NK-92 (cell line): ENCODE measurements around the gene BSPRY.
"Not testable (repeated sequence)": the region's sequence is repeated elsewhere in the genome, so short reads cannot be mapped to it uniquely, and the experiment has no call there.

Source experiments
- DNase-seq: peaks from one replicate; lab custom pipeline; 2025; ENCODE audit not compliant: unreplicated experiment; lab: John Stamatoyannopoulos, UW

Gene BSPRY

DNA sequence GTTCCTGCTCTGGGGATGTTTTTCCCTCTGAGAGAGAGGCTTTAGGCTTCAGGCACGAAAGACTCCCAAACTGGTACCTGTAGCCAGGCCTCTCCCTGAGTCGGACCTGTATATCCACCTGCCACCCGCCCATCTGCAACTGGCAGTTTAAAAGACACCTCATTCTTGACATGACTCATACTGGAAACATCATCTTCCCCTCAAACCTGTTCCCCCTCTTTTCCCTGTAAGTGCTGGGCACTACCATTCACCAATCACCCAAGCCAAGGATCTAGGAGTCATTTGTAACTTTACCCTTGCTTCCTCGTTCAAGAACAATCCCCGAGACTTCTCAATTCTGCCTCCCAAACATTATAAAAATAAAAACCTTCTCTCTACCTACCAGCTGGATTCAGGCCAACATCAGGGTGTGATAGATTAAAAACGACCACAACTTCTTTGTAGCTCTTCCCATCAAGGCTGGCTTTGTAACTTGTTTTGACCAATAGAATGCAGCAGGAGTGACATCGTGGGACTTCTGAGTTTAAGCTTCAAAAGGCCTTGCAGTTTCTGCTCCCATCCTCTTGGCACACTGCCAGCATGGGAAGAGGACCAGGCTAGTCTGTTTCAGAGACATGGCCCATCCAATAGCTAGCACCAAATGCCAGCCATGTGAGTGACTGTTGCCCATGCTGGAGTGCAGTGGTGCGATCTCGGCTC lies 7.5 kb upstream of the BSPRY start:
- DNase-seq, result no peak

DNA sequence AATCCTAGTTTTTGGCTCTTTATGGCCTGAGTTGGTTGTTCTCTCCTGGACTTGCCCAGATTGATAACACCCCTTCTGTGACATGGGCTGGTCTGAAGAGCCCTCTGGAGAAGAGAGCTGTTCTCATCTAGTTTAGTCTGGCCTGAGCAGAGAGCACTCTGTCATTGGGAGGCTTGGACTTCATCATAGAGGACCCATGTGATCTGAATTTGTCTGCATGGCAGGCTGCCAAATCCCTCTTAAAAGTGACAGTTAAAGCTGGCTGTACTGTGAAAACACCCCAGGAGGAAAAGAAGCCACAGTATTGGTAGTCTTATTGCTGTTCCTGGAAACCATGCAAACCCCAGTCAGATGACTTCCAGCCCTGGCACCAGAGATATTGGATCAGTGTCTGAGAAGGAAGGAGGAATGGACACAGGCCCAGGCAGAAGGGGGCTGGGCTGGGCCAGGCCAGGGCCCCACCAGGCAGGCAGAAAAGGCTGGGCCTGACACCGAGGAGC lies 5.6 kb upstream of the BSPRY start:
- no peak for DNase-seq

DNA sequence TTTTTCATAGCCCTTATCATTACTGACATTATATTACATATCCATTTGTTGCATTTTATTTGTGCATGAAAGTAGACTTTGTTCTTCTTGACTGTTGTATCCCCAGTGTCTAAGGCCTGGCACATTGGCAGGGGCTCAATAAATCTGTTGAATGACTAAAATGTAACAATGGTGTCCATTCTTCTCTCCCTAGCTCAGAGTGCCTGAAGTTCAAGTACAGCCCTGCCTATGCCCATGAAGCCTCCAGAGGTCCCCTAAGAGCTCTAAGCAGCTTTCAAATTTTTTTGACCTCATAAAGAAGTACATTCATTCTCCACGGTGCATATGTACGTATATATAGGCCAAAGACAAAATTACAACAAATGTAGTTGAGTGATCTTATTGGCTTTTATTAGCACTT lies 4.2 kb upstream of the BSPRY start:
- DNase-seq, result no peak

DNA sequence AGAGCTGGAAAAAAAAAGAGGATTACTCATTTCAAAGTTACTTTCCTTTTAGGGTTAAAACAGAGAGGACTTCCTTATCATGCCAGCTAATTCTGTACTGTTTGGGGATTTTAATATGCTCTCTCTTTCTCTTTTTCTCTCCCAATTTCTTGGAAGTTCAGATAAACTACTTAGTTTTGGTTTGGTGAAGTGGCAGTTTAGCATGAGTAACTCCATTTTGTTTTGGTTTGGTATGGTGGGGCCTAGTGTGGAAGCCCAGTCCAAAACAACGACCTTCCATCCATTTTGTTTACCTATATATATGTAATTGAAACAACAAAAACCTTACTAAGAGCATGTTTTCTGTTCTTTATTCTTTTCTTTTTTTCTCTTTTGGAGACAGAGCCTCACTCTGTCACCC lies 3.7 kb upstream of the BSPRY start:
- DNase-seq, result no peak

DNA sequence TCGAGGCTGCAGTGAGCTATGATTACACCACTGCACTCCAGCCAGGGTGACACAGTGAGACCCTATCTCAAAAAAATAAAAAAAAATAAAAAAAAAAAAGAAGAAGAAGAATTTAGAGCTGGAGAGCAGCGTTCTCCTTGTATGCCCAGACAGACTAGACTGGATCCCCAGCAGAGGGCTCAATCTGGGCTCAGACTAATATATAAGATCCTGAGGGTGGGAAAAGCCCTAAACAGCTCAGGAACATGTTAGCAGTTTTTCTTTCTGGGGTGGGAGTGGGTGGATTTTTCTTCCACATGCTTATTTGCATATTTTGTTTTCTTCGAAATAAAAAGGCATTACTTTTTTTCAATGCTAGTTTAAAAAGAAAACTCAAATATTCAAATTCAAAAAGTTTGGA lies 904 bp upstream of the BSPRY start:
- no peak for DNase-seq

DNA sequence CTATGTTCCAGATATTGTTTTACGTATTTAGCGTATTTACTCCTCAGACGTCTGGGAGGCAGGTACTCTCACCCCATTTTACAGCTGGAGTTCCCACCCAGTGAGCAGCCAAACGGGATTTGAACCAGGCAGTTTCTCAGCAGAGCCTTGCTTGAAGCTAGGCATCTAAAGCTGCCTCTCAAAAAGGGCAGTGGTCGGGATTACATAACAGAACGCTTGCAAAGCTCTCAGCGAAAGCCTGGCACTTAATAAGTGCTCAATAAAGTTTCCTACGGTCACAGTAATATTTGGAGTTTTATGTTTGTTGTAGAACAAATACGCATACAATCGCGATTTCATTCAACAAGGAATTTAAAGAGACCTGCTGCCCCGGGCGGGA lies 286 bp upstream of the BSPRY start:
- DNase-seq, result no peak

DNA sequence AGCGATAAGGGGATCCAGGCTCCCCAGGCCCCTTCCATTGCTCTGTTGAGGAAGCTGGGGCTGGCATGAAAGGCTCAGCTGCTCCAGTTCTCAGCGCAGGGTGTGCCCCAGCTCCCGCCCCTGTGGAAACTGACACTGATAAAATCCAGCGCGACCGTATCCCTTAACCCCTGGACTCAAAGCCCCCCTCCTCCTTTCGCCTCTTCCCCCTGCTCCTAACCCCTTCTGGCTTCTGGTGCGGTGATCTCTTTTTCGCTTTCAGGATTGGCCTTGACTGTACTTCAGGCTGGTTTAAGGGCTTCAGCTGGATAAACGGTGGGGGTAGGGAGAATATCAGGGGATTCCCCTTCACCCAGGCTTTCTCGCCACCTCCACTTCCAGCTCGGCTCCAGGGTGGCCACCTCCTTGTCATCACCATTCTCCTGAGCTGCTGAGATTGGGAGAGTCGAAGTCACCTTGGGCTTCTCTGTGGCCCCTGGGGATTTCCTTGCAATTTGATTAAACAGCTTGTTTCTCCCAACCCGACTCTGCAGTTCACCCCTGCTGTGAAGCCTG lies 843 bp downstream of the BSPRY start:
- no peak for DNase-seq

DNA sequence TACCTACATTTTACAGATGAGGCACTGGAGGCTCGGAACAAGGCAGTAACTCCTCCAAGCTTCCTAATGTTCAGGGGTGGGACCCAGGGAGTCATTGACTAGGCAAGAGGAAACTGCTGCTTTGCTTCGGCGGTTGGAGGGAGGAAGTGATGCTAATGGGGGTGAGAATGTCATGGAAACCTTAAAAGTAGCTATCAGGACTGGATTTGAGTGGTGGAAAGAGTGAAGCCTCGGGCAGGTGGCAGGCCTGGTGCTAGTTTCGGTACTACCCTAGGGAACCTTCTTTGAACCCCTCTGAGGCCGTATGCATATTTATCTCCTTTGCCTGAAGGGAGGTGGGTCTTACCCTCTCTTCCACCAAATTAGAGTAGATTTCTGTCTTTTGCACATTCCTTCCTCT lies 1.6 kb downstream of the BSPRY start:
- no peak for DNase-seq

DNA sequence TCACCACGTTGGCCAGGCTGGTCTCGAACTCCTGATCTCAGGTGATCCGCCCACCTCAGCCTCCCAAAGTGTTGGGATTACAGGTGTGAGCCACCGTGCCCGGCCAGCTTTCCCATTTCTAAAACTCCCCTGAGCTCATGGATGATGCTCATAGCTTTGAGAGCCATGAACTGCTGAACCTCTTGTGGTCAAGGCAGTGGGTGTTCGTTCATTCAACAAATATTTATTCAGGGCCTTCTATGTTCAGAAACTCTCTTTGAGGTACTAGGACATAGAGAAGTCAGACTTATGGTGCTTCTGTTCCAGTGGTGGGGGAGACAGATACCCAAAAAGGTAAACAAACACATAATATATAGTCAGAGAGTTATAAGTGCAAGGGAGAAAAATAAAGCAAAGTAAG lies 2.7 kb downstream of the BSPRY start:
- no peak for DNase-seq

DNA sequence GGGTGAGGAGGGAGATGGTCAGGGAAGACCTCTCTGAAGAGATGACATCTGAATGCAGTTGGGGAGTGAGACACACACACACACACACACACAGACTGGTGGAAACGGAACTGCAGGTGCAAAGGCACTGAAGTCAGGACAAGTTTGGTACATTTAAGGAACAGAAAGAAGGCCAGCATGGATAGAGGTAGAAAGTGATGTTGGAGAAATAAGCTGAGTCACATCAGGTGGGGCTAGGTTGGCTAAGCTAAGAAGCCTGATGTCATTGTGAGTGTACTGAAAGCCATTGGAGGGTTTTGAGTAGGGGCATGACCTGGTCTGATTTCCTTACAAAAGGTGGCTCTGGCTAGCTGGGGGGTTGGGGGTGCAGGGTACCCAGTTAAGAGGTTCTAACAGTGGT lies 3.1 kb downstream of the BSPRY start:
- DNase-seq, result no peak

DNA sequence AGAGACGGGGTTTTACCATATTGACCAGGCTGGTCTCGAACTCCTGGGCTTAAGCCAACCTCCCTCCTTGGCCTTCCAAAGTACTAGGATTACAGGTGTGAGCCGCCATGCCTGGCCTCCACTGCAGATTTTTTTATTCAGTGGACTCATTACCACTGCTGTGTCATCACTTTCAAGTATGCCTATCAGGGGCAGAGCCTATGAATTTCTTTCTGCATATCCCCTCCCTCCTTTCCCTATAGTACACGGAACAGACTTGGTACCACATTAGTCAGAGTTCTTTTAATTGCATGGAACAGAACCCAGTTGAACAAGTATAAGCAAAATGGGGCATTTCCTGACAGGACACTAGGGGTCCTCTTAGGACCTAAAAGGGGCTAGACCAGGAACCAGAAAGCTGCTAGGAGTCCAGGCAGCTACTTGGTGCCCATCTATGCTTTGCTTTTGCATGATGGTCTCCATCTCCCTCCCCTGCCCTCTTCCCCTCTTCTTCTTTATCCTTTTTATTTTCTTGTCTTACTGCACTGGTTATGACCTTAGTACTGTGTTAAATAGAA lies 5.8 kb downstream of the BSPRY start:
- DNase-seq, result no peak

DNA sequence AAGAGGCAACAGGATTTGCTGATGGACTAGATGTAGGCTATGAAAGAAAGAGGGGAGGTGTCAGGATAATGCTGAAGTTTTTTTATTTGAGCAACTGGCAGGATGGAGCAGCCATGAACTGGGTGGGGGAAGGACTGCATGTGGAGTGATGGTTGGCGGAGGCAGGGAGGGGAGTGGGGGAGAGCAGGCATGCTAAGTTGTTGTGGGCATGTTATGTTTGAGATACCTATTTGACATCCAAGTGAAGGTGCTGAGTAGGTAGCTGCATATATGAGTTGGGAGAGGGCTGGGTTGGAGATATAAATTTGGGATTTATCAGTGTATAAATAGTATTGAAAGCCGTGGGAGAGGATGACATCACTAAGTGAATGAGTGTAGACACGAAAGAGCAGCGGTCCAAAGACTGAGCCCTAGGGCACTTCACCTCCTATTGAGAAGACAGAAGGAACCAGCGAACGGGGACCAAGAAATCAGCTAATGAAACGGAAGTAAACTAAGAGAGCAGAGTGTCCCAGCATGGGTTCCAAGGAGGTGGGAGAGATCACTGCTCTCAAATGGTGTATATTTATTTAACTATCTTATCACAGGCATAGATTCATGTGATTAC lies 7.4 kb downstream of the BSPRY start:
- DNase-seq, result no peak

DNA sequence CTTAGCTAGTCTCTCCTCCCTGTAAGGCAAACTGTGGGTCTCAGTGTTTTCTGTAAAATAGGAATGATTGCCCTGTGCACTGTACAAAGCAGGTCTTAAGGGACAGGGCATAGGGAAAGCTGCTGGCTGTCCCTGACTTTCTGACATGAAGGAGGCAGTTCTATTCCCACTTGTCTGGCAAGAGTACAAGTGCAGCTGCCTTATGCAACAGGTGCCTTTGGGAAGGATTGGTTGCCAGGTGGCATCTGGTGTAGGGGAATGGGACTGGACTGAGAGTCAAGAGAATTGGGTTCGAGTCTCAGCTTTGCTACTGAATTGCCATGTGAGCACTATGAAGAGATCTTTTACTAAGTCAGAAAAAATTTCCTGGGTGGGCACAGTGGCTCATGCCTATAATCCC lies 10.0 kb downstream of the BSPRY start:
- DNase-seq, result no peak

DNA sequence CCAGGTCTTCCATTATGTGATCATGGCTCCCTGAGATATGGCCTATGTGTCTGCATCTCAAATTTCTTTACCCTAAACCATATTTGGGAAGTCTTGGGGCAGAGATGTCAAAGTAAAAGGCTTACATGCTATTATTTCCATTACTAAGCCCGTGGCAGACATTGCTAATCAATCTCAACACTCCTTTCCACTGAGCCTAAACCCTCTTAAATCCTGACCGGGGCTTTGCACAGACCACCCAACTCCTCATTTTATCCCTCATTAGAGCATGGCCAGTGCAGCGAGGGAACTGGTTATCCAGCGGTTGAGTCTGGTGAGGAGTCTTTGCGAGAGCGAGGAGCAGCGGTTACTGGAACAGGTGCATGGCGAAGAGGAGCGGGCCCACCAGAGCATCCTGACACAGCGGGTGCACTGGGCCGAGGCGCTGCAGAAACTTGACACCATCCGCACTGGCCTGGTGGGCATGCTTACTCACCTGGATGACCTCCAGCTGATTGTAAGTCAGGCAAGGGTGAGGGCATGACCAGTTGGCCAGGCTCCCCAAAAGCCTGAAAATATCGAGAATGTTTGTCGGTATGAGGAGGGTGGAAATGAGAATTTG lies 11.0 kb downstream of the BSPRY start:
- DNase-seq, result no peak

DNA sequence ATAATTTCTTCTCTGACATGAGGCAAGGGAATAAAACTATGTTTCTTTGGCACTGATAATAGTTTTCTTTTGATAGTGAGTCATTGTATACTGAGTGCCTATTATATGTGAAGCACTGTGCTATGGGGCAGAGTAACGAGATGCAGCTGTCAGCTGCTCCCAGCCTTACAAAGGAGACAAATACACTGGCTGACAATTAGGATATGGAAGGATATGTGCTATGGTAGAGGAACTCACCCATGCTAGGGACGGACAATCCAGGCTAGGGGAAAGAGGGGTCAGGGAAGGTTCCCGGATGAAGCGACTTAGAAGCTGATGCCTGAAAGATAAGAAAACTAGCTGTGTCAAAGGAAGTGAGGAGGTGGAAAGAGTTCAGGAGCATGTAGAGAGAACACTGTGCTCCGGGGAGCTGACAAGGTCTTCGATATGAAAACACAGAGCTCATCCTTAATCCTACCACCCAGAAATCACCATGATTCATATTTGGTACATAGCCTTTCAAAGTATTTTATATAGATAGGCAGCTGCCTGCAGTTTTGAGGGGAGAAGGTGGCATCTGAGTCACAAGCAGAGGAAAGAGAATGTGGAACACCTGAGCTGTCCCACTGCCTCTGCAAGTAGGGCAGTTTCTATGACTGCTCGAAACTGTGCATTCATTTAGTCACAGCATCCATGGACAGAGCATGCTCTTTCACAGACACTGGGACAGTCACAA lies 12.1 kb downstream of the BSPRY start:
- DNase-seq, result no peak

DNA sequence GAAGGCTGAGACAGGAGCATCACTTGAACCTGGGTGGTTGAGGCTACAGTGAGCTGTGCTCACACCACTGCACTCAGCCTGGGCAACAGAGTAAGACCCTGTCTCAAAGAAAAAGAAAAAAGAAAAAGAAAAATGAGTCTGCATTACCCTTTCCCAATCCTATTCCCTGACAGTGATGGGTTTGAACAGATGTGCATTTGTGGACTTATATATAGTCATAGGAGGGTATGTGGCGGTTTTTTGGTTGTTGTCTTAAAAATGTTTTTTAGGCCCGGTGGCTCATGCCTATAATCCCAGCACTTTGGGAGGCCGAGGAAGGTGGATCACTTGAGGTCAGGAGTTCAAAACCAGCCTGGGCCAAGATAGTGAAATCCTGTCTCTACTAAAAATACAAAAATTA lies 14.0 kb downstream of the BSPRY start:
- DNase-seq, result no peak

DNA sequence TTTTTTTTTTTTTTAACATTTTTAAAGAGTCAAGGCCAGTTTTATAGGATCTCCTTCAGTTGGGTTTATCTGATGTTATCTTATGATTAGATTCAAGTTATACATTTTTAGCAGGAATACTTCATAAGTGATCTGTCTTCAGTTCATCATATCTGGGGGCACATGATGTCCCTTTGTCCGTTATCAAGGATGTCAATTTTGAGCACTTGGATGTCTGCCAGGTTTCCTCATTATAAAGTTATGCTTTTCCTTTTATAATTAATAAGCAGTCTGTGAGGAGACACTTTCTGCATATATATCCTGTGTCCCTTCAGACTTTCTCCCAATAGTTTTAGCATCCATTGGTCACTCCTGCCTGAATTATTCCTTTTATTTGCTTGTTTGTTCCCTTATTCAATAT lies 15.6 kb downstream of the BSPRY start:
- DNase-seq, result no peak

DNA sequence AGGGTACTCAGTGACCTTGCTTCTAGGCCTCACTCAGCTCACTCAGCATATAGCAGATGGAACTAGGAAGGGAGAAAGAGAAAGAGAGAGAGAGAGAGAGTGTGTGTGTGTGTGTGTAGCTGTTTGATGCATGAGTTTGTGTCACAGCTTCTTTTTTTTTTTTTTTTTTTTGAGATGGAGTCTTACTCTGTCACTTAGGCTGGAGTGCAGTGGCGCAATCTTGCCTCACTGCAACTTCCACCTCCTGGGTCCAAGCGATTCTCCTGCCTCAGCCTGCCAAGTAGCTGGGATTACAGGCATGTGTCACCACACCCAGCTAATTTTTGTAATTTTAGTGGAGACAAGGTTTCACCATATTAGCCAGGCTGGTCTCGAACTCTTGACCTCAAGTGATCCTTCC lies 16.3 kb downstream of the BSPRY start:
- not testable (repeated sequence) for DNase-seq

DNA sequence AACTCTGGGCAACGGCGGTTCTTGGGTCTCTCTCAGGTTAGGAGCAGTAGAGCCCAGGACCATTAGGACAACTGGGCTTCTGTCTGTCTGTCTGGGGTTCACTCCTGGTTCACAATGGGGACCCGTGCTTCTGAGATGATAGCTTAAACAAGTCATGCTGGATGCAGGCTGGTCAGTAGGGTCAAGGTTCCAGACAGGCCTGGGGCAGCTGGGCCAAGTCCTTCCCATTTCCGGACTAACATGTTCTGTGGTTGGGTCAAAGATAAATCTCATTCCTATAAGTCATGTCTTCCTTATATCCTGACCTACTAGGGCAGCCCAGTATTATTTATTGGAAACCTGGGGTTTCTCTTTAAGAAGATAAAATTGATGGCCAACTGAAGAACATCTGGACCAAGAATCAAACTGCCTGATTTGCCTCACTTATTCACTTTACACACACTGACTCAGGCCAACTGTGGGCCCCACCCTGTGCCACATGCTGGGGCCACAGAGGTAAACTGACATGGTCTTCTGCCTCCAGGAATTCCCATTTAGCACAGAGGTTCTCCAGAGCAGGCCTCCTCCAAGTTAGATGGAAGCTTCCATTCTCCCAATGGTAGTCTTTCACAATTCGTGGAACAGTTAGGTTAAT lies 19.1 kb downstream of the BSPRY start:
- no peak for DNase-seq

DNA sequence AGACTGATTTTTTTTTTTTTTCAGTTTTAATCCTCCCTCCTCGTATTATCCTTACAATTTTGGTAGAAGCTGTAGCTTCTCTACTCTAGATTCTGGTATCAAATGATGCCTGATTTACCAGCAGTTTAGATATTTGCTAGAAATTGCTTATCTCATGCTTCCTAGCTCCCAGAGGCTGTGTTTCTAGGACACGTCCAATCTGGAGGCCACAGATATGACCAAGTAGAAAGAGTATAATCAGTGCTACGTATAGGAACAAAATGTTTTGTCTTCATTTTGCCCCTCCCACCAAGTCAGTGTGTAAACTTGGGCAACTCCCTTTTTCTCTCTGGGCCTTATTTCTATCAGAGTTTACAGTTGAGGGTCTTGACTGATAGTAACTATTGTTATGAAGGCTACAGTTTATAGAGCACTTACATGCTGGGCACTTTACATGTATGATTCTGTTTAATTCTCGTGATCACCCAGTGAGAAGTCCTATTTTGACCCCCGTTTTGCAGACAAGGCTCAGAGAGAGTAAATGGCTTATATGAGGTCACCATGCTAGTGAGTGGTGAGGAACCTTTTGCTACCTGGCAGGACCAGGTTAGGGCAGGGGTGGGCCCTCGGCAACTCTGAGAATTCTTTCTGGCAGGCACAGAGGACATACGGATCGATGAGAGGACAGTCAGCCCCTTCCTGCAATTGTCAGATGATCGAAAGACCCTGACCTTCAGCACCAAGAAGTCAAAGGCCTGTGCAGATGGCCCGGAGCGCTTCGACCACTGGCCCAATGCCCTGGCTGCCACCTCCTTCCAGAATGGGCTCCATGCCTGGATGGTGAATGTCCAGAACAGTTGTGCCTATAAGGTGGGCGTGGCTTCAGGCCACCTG lies 19.9 kb downstream of the BSPRY start:
- DNase-seq, result no peak
